ENCODE data around the gene SLC6A6. TPM values are rescaled to one million over a fixed set of nuclear protein-coding genes. Genes with fewer than 3 reads are reported as not detected.

Gene SLC6A6
- total RNA-seq, 1 donor = 33.2 TPM

GRCh38 chr3:14377044-14377837 lies 25.2 kb upstream of the SLC6A6 start:
- H3K4me3 ChIP-seq (ENCODE audit: low read depth, low read length) = no peak overlapping the region
- DNase-seq (ENCODE audit: low read depth) = no peak
- no peak for TF ChIP-seq CTCF (IDR thresholded peaks at IDR 0.05; ENCODE audit: insufficient read depth, low read depth, low read length)

GRCh38 chr3:14377838-14378169 lies 24.6 kb upstream of the SLC6A6 start:
- no peak for TF ChIP-seq CTCF (IDR thresholded peaks at IDR 0.05; ENCODE audit: insufficient read depth, low read depth, low read length)
- DNase-seq (ENCODE audit: low read depth) = no peak
- H3K4me3 ChIP-seq (ENCODE audit: low read depth, low read length) = no peak overlapping the region

GRCh38 chr3:14378415-14378814 lies 24.0 kb upstream of the SLC6A6 start:
- TF ChIP-seq CTCF (IDR thresholded peaks at IDR 0.05; ENCODE audit: insufficient read depth, low read depth, low read length) = no peak
- no peak overlapping the region for H3K4me3 ChIP-seq (ENCODE audit: low read depth, low read length)
- no peak for DNase-seq (ENCODE audit: low read depth)

- H3K4me3 ChIP-seq (ENCODE audit: low read depth, low read length) = no peak overlapping the region
- no peak for TF ChIP-seq CTCF (IDR thresholded peaks at IDR 0.05; ENCODE audit: insufficient read depth, low read depth, low read length)
- DNase-seq (ENCODE audit: low read depth) = no peak
Measured at GRCh38 chr3:14379843-14380242, 22.6 kb upstream of the SLC6A6 start.

- no peak for TF ChIP-seq CTCF (IDR thresholded peaks at IDR 0.05; ENCODE audit: insufficient read depth, low read depth, low read length)
- H3K4me3 ChIP-seq (ENCODE audit: low read depth, low read length) = no peak overlapping the region
- no peak for DNase-seq (ENCODE audit: low read depth)
Measured at GRCh38 chr3:14386254-14386653, 16.2 kb upstream of the SLC6A6 start.

- no peak for DNase-seq (ENCODE audit: low read depth)
- TF ChIP-seq CTCF (IDR thresholded peaks at IDR 0.05; ENCODE audit: insufficient read depth, low read depth, low read length) = no peak
- no peak overlapping the region for H3K4me3 ChIP-seq (ENCODE audit: low read depth, low read length)
Measured at GRCh38 chr3:14388201-14388600, 14.2 kb upstream of the SLC6A6 start.

GRCh38 chr3:14389166-14389606 lies 13.2 kb upstream of the SLC6A6 start:
- no peak overlapping the region for H3K4me3 ChIP-seq (ENCODE audit: low read depth, low read length)
- no peak for DNase-seq (ENCODE audit: low read depth)
- no peak for TF ChIP-seq CTCF (IDR thresholded peaks at IDR 0.05; ENCODE audit: insufficient read depth, low read depth, low read length)

Data from fibroblast of villous mesenchyme (primary cell).